Measurements from ENCODE around the gene METTL16.

DNA sequence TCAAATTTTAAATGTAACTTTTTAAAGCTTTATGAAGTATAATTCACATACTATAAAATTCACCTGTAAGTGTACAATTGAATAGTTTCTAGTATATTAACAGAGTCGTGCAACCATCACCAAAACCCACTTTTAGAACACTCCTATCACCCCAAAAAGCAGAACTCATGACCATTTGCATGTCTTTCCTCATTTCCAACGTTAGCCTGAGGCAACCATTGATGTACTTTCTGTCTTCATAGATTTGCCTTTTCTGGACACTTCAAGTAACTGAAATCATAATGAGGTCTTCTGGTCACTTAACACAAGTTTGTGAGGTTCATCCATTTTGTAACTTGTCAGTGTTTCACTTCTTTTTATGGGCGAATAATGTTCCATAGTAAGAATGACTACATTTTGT lies 33.2 kb downstream of the METTL16 start:
- TF ChIP-seq, protein P1, sequence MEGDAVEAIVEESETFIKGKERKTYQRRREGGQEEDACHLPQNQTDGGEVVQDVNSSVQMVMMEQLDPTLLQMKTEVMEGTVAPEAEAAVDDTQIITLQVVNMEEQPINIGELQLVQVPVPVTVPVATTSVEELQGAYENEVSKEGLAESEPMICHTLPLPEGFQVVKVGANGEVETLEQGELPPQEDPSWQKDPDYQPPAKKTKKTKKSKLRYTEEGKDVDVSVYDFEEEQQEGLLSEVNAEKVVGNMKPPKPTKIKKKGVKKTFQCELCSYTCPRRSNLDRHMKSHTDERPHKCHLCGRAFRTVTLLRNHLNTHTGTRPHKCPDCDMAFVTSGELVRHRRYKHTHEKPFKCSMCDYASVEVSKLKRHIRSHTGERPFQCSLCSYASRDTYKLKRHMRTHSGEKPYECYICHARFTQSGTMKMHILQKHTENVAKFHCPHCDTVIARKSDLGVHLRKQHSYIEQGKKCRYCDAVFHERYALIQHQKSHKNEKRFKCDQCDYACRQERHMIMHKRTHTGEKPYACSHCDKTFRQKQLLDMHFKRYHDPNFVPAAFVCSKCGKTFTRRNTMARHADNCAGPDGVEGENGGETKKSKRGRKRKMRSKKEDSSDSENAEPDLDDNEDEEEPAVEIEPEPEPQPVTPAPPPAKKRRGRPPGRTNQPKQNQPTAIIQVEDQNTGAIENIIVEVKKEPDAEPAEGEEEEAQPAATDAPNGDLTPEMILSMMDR (conservative IDR thresholded peaks at IDR 0.05): no peak
- no peak for TF ChIP-seq ZFX (IDR thresholded peaks at IDR 0.05)

Data from C4-2B (cell line).